Testis (tissue), 3 donors: ENCODE measurements around the gene NSUN2. TPM values are rescaled to one million over a fixed set of nuclear protein-coding genes. Genes with fewer than 3 reads are reported as not detected.
"Not testable (repeated sequence)": the region's sequence is repeated elsewhere in the genome, so short reads cannot be mapped to it uniquely, and the experiment has no call there.

Experiments used
- DNase-seq: peaks from one replicate; pipeline ENCODE4 v3.0.0-alpha.2; 2019
- H3K27ac ChIP-seq, 2 donors: fragments of 200-600 bp; sonication (generic); one replicate each; pipeline ENCODE4 v1.5.1; 2019
- H3K27me3 ChIP-seq: fragments of 200-600 bp; sonication (generic); one replicate; pipeline ENCODE4 v1.5.1; 2019
- H3K36me3 ChIP-seq: fragments of 200-600 bp; sonication (generic); one replicate; pipeline ENCODE4 v1.5.1; 2017; ENCODE audit warnings: low read depth; ENCODE audit errors: missing control alignments
- H3K4me1 ChIP-seq: fragments of 200-600 bp; sonication (generic); one replicate; pipeline ENCODE4 v1.5.1; 2019
- H3K4me3 ChIP-seq, 2 donors: fragments of 200-600 bp; sonication (generic); one replicate each; pipeline ENCODE4 v1.5.1; 2017 to 2019
- H3K9me3 ChIP-seq: fragments of 200-600 bp; sonication (generic); one replicate; pipeline ENCODE4 v1.5.1; 2017
- POLR2A ChIP-seq: fragments of 450-650 bp; IDR thresholded peaks from one replicate; pipeline ENCODE4 v1.6.1; 2017; ENCODE audit warnings: antibody characterized with exemption, mild to moderate bottlenecking, moderate library complexity
- WGBS, 2 donors: methylation state at CpG; one replicate each; pipeline ENCODE4 v1.1.5; 2018; 5-methylcytosine and 5-hydroxymethylcytosine counted together
- intact Hi-C: fragments of 100-400 bp; cut with DNase I; formaldehyde crosslinking; loops from one replicate; pipeline ENCODE4 v1.15.1; 2023; ENCODE audit warnings: low total_unique reads
- polyA plus RNA-seq: library from polyadenylated mRNA; stranded (reverse); fragments of 350-450 nt; fragmentation: Illumina TruSeq; extraction: RNeasy Lipid Tissue Mini Kit (QIAGEN cat#74804); gene quantifications from one replicate; pipeline ENCODE4 v1.2.3, GENCODE V29; 2014; ENCODE audit warnings: low read depth, low replicate concordance; ENCODE audit not compliant: insufficient read depth
- total RNA-seq, 2 donors: library from RNA; depleted of rRNA; stranded (reverse); fragments of >200 nt; gene quantifications; one replicate each; pipeline ENCODE4 v1.2.3, GENCODE V29; 2016
- TF ChIP-seq, protein P1 (sequence below), 3 experiments: fragments of 450-650 bp in 2 of 3; fragments of 200-600 bp in 1 of 3; sonication (generic) in 1 of 3; IDR thresholded peaks; one replicate each; pipeline ENCODE4 v1.5.1; 2016 to 2019; ENCODE audit warnings: antibody characterized with exemption in 3 of 3, mild to moderate bottlenecking in 2 of 3, moderate library complexity in 1 of 3

The NSUN2 gene
- total and polyA plus RNA-seq, 3 donors from 2014 or later = 51.6 to 80.1 (median 66.7) TPM

DNA sequence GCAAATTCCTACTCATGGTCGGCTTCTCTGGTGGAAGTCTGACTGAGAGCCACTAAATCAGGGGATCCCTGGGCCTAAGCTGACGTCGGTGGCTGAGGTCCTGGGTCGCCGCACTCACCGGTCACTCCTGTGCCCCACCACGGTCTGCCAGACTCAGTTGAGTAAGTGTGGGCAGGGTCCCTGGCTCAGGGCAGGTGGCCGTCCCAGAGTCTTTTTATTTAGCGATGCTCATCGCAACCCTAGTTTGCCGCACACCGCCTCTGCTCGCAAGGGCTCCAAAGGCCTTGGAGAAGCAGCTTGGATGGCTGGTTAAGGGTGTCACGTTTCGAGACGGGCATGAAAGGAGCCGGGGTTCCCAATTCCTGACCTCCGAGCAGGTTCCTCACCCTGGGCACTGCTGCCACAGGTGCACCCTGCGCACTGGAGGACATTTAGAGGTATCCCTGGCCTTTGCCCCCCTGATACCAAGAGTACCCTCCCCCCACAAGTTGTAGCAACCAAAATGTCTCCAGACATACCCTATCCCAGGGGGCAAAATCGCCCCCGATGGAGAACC, 59.9 kb downstream of the NSUN2 start:
- intact Hi-C loops = no loop called here
- DNase-seq = no peak

DNA sequence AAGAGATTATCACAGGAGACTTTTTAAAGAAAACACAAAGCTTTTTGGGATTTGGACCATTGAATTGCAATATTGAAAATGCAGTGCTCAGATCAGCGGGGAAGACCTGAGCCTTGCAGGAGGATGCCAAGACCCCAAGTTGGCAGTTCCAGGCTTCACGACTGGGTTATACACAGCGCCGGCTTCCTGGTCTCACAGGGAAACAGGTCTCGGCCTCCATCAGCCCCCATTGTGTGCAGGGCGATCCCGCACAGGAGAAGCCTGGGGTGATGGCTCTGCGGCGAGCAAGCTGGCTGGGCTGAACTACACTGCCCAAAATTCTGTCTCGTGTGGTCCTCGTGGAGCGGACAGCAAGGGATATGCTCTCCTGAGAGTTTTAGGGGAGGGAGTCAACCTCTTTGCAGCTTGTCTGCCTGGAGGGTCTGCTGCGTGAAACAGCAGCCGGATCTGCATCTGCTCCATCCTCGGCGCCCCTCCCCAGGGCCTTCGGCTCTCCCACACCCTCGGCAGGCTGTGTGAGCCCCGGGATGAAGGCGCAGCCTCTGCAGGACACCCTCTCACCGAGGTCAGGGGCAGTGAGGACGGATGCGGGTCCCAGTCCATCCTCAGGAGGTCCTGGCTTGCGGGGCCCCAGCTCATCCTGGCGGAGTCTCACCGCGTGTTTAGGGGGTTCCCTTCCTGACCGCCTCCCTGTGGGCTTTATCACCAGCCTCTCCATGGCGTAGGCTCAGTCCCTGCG, 60.6 kb downstream of the NSUN2 start:
- no peaks in the 10 kb centered on the region for H3K27me3 ChIP-seq
- no peak overlapping the region for H3K4me3 ChIP-seq
- TF ChIP-seq POLR2A = no peak
- TF ChIP-seq, protein P1, sequence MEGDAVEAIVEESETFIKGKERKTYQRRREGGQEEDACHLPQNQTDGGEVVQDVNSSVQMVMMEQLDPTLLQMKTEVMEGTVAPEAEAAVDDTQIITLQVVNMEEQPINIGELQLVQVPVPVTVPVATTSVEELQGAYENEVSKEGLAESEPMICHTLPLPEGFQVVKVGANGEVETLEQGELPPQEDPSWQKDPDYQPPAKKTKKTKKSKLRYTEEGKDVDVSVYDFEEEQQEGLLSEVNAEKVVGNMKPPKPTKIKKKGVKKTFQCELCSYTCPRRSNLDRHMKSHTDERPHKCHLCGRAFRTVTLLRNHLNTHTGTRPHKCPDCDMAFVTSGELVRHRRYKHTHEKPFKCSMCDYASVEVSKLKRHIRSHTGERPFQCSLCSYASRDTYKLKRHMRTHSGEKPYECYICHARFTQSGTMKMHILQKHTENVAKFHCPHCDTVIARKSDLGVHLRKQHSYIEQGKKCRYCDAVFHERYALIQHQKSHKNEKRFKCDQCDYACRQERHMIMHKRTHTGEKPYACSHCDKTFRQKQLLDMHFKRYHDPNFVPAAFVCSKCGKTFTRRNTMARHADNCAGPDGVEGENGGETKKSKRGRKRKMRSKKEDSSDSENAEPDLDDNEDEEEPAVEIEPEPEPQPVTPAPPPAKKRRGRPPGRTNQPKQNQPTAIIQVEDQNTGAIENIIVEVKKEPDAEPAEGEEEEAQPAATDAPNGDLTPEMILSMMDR (IDR thresholded peaks at IDR 0.05) = no peak
- H3K27ac ChIP-seq = no peak overlapping the region
- H3K9me3 ChIP-seq = no peaks in the 10 kb centered on the region
- 60 to 74% methylated on average over 1 to 30 of the region's 30 CpGs for WGBS, 2 donors
- intact Hi-C loops = no loop called here
- H3K4me1 ChIP-seq = peaks cover 5% of the 10 kb centered on the region
- DNase-seq = no peak
- H3K36me3 ChIP-seq = no peaks in the 10 kb centered on the region

More for the DNA sequence above, 59.9 kb downstream of the NSUN2 start:
- Histone ChIP-seq H3K4me1 (peaks cover 5% of the 10 kb centered on the region), H3K36me3 (no peaks in the 10 kb centered on the region), H3K9me3 (no peaks in the 10 kb centered on the region), H3K27me3 (no peaks in the 10 kb centered on the region), H3K4me3 (no peak overlapping the region), H3K27ac (no peak overlapping the region)
- TF ChIP-seq POLR2A = no peak
- 62 to 74% methylated on average over 10 to 21 of the region's 21 CpGs for WGBS, 2 donors

DNA sequence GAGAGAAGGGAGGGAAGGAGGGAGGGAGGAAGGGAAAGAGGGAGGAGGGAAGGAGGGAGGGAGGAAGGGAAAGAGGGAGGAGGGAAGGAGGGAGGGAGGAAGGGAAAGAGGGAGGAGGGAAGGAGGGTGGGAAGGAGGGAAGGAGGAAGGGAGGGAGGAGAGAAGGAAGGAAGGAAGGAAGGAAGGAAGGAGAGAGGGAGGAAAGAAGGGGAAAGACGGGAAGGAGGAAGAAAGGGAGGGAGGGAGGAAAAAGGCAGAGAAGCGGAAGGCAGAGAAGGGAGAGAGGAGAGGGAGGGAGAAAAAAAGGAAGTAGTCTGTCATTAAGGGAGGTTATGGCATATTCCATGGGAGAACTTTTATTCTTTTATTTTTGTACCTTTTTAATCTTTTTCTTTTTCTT, 61.2 kb downstream of the NSUN2 start:
- DNase-seq, H3K4me1 ChIP-seq, H3K4me3 ChIP-seq, H3K27me3 ChIP-seq, H3K9me3 ChIP-seq, intact Hi-C loops, H3K27ac ChIP-seq, H3K36me3 ChIP-seq: not testable (repeated sequence)
- 76% methylated on average over 2 of the region's 2 CpGs for WGBS, 2 donors

DNA sequence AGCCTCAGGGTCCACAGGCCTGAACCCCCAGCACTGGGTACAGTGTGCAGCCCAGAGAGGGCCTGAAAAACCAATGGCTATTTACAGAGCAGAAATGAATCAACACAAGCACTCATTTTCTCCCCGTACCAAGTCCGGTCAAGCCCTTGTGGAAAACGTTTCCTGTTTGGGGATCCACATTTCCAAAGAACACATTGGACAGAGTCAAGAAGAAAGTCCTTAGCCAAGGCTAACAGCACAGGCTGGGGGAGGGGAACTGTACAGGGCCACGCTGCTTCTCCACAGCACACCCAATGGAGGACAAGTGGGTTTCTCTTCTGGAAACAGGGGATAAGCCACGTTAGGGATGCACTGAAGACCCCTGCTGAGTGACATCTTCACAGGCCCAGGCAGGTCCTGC, 62.3 kb downstream of the NSUN2 start:
- H3K27ac ChIP-seq = no peak overlapping the region
- no peaks in the 10 kb centered on the region for H3K27me3 ChIP-seq
- no peak overlapping the region for H3K4me3 ChIP-seq
- TF ChIP-seq POLR2A = no peak
- TF ChIP-seq, protein P1 (IDR thresholded peaks at IDR 0.05) = no peak
- H3K4me1 ChIP-seq = peaks cover 5% of the 10 kb centered on the region
- H3K9me3 ChIP-seq = no peaks in the 10 kb centered on the region
- no peak for DNase-seq
- WGBS, 2 donors = 52 to 57% methylated on average over 5 of the region's 5 CpGs
- H3K36me3 ChIP-seq = no peaks in the 10 kb centered on the region
- intact Hi-C loops = no loop called here

DNA sequence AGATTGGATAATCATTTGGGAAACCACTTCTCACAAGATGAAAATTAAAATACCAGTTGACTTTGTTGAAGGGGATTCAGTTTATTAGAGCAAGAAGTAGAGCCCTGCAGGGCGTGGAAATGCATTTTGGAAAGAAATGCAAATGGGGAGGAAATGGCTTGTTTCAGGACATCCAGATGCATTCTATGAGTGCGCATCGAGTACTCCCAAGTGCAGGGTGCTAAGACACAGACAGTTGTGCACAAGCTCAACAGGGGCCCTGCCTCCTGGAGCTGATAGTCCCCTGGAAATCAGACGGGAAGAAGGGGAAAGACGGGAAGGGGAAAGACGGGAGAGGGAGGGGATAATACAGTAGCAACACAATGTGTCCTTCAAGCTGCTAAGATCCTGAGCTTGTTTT, 64.0 kb downstream of the NSUN2 start:
- Histone ChIP-seq H3K4me1 (peaks cover 5% of the 10 kb centered on the region), H3K4me3 (no peak overlapping the region), H3K9me3 (no peaks in the 10 kb centered on the region), H3K36me3 (no peaks in the 10 kb centered on the region), H3K27ac (no peak overlapping the region), H3K27me3 (no peaks in the 10 kb centered on the region)
- intact Hi-C loops = no loop called here
- no peak for TF ChIP-seq POLR2A
- TF ChIP-seq, protein P1 (IDR thresholded peaks at IDR 0.05) = no peak
- WGBS, 2 donors = 52 to 62% methylated on average over 6 of the region's 6 CpGs
- DNase-seq = no peak

DNA sequence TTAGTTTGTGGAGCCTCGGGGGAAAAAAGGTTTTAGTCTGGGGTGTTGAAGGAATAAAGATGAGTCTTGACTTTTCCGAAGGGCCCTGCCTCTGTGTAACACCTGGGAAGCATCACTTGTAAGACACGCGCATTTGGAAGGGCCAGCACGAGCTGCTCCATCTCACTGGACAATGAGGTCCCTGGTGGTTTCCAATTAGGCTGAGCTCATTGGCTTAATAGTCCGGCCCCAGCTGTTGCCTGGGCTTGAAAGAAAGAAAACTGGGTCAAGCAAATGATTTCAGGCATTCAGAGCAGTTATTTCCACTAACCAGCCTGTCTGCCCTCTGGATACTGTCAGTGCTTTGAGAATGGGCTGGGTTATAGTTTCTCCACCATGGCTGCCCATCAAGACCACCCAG, 64.5 kb downstream of the NSUN2 start:
- Histone ChIP-seq H3K36me3 (no peaks in the 10 kb centered on the region), H3K4me1 (peaks cover 5% of the 10 kb centered on the region), H3K4me3 (no peak overlapping the region), H3K27me3 (no peaks in the 10 kb centered on the region), H3K9me3 (no peaks in the 10 kb centered on the region), H3K27ac (no peak overlapping the region)
- intact Hi-C loops = no loop called here
- DNase-seq = peak; percentile 71
- TF ChIP-seq POLR2A = no peak
- TF ChIP-seq, protein P1 (IDR thresholded peaks at IDR 0.05) = no peak
- WGBS, 2 donors = 67 to 73% methylated on average over 2 to 6 of the region's 6 CpGs
